MCF 10A (cell line): ENCODE data around the gene ZBTB7B. TPM values are rescaled to one million over a fixed set of nuclear protein-coding genes. Genes with fewer than 3 reads are reported as not detected.

Source experiments
- BruUV-seq: library from RNA; stranded (reverse); fragments of 400-500 nt; replicated peaks from 2 replicates; lab custom pipeline; 2021; lab: Mats Ljungman, UMichigan
- CTCF ChIA-PET: fragments of 300-600 bp; sonication (Branson Sonifier 250); formaldehyde crosslinking; extraction: SDS; loops from one replicate; lab custom pipeline; 2021; ENCODE audit warnings: antibody characterized with exemption, inconsistent platforms; lab: Yijun Ruan, JAX
- POLR2A ChIA-PET: fragments of 300-600, 350-650 bp; sonication (Branson Sonifier 250); formaldehyde crosslinking; extraction: SDS; loops from one replicate; lab custom pipeline; 2020; ENCODE audit warnings: antibody characterized with exemption, inconsistent platforms; lab: Yijun Ruan, JAX
- DNase-seq: peaks from one replicate; pipeline ENCODE4 v3.0.0-alpha.2; 2018; ENCODE audit not compliant: unreplicated experiment
- H3K27ac Mint-ChIP-seq: one replicate; pipeline ENCODE4 v1.8.0; 2022; ENCODE audit warnings: mild to moderate bottlenecking, low read depth, mixed read lengths; ENCODE audit not compliant: unreplicated experiment
- H3K27me3 Mint-ChIP-seq: one replicate; pipeline ENCODE4 v1.8.0; 2022; ENCODE audit warnings: mixed read lengths; ENCODE audit not compliant: insufficient read depth, unreplicated experiment
- H3K36me3 Mint-ChIP-seq: one replicate; pipeline ENCODE4 v1.8.0; 2022; ENCODE audit warnings: mild to moderate bottlenecking, moderate library complexity, mixed read lengths; ENCODE audit not compliant: insufficient read depth, unreplicated experiment
- H3K4me1 Mint-ChIP-seq: one replicate; pipeline ENCODE4 v1.8.0; 2022; ENCODE audit warnings: mixed read lengths; ENCODE audit not compliant: insufficient read depth, unreplicated experiment
- H3K4me3 Mint-ChIP-seq: one replicate; pipeline ENCODE4 v1.8.0; 2022; ENCODE audit warnings: mild to moderate bottlenecking, moderate library complexity, mixed read lengths; ENCODE audit not compliant: unreplicated experiment
- H3K9me3 Mint-ChIP-seq: one replicate; pipeline ENCODE4 v1.8.0; 2022; ENCODE audit warnings: mixed read lengths; ENCODE audit not compliant: unreplicated experiment
- CTCF ChIP-seq: fragments of 200-600 bp; IDR thresholded peaks from one replicate; pipeline ENCODE4 v1.8.0; 2022; ENCODE audit warnings: antibody characterized with exemption, mild to moderate bottlenecking; ENCODE audit not compliant: unreplicated experiment
- intact Hi-C: fragments of 100-400 bp; cut with micrococcal nuclease; formaldehyde crosslinking; loops from 2 replicates; pipeline ENCODE4 v1.14.1; 2022
- total RNA-seq: library from RNA; stranded (reverse); gene quantifications from 2 replicates; pipeline ENCODE4 v1.2.3, GENCODE V29; 2022

ZBTB7B gene
- total RNA-seq, 1 experiment from 2014 or later, result 175 TPM

- peak overlapping the region; percentile 97 for H3K27ac Mint-ChIP-seq
- no peak for TF ChIP-seq CTCF
- H3K4me1 Mint-ChIP-seq, result peaks cover 61% of the 10 kb centered on the region
- intact Hi-C loops, result loop anchor here (1.0 to 5.0 kb wide), 3 partner anchors 13 to 447 kb away; partner anchors contain the start of gene UBE2Q1
- H3K27me3 Mint-ChIP-seq, result no peaks in the 10 kb centered on the region
- no peaks in the 10 kb centered on the region for H3K9me3 Mint-ChIP-seq
- H3K4me3 Mint-ChIP-seq, result peak overlapping the region; percentile 90
- BruUV-seq, result no TSS peak
- ChIA-PET CTCF (interaction anchor here (0.6 to 2.5 kb wide), 18 partner anchors 9 to 81 kb away, joined by 3 to 24 read pairs (median 4); partner anchors contain the start of genes ADAM15, FLAD1, LENEP and PYGO2), POLR2A (interaction anchor here (0.7 to 41.1 kb wide), 18 partner anchors 9 to 1041 kb away, joined by 3 to 1917 read pairs (median 5); partner anchors contain the start of genes ADAM15, CKS1B, DCST1 and DCST2)
- peaks cover 17% of the 10 kb centered on the region for H3K36me3 Mint-ChIP-seq
- peak; percentile 80 for DNase-seq
Measured at GRCh38 chr1:155003766-155004351, 1.3 kb downstream of the ZBTB7B start.

GRCh38 chr1:155004352-155005075, 1.9 kb downstream of the ZBTB7B start:
- peaks cover 64% of the 10 kb centered on the region for H3K4me1 Mint-ChIP-seq
- peak overlapping the region; percentile 90 for H3K4me3 Mint-ChIP-seq
- POLR2A ChIA-PET, result interaction anchor here (0.7 to 41.1 kb wide), 18 partner anchors 10 to 1042 kb away, joined by 3 to 1917 read pairs (median 5); partner anchors contain the start of genes ADAM15, CKS1B, DCST1 and DCST2
- CTCF ChIA-PET, result interaction anchor here (0.6 to 2.5 kb wide), 17 partner anchors 8 to 80 kb away, joined by 3 to 24 read pairs (median 4); partner anchors contain the start of genes ADAM15, FLAD1, LENEP and PYGO2
- peak overlapping the region; percentile 97 for H3K27ac Mint-ChIP-seq
- no peak for TF ChIP-seq CTCF
- DNase-seq, result peak; percentile 53
- intact Hi-C loops, result loop anchor here (1.0 to 5.0 kb wide), 2 partner anchors 13 to 447 kb away; partner anchors contain the start of gene UBE2Q1
- TSS peak; percentile 53 for BruUV-seq
- no peaks in the 10 kb centered on the region for H3K27me3 Mint-ChIP-seq
- no peaks in the 10 kb centered on the region for H3K9me3 Mint-ChIP-seq
- peaks cover 23% of the 10 kb centered on the region for H3K36me3 Mint-ChIP-seq

GRCh38 chr1:155005076-155006011, 2.7 kb downstream of the ZBTB7B start:
- H3K27me3 Mint-ChIP-seq, result no peaks in the 10 kb centered on the region
- peaks cover 63% of the 10 kb centered on the region for H3K4me1 Mint-ChIP-seq
- ChIA-PET POLR2A (interaction anchor here (0.6 to 41.1 kb wide), 14 partner anchors 11 to 1043 kb away, joined by 3 to 1917 read pairs (median 6); partner anchors contain the start of genes ADAM15, CKS1B, EFNA3 and FLAD1), CTCF (interaction anchor here (0.8 to 2.5 kb wide), 14 partner anchors 9 to 80 kb away, joined by 3 to 24 read pairs (median 4); partner anchors contain the start of genes ADAM15 and PYGO2)
- no peaks in the 10 kb centered on the region for H3K9me3 Mint-ChIP-seq
- peak; percentile 91 for DNase-seq
- peak overlapping the region; percentile 90 for H3K4me3 Mint-ChIP-seq
- peak overlapping the region; percentile 97 for H3K27ac Mint-ChIP-seq
- TF ChIP-seq CTCF, result no peak
- no TSS peak for BruUV-seq
- H3K36me3 Mint-ChIP-seq, result peaks cover 29% of the 10 kb centered on the region
- intact Hi-C loops, result no loop called here
